AG04450 (cell line): Measurements from ENCODE around the gene VWA3A. TPM values are rescaled to one million over a fixed set of nuclear protein-coding genes. Genes with fewer than 3 reads are reported as not detected.

Experiments
- CTCF ChIA-PET: fragments of 300-600, 350-600 bp; formaldehyde crosslinking; extraction: SDS; loops from one replicate; lab custom pipeline; 2022; ENCODE audit warnings: antibody characterized with exemption, inconsistent platforms; lab: Charles Lee
- POLR2A ChIA-PET: fragments of 350-600 bp; formaldehyde crosslinking; extraction: SDS; loops from one replicate; lab custom pipeline; 2021; ENCODE audit warnings: antibody characterized with exemption, inconsistent platforms; lab: Yijun Ruan, JAX
- DNase-seq: peaks from one replicate; pipeline ENCODE4 v3.0.0-alpha.2; 2011; ENCODE audit warnings: low read depth, low spot score
- H3K27ac ChIP-seq: one replicate; pipeline ENCODE4 v1.5.1; 2012; ENCODE audit warnings: low read depth, low read length, control low read depth
- H3K27me3 ChIP-seq: one replicate; pipeline ENCODE4 v1.6.0; 2012; ENCODE audit warnings: low read length; ENCODE audit not compliant: control insufficient read depth, insufficient read depth
- H3K4me3 ChIP-seq: 2 replicates; pipeline ENCODE4 v1.5.1; 2011; ENCODE audit warnings: mild to moderate bottlenecking, low read depth, low read length, control low read depth
- H3K9me3 ChIP-seq: 2 replicates; pipeline ENCODE4 v1.5.1; 2012; ENCODE audit warnings: low read length; ENCODE audit not compliant: control insufficient read depth, insufficient read depth
- polyA plus RNA-seq: library from polyadenylated mRNA; depleted of rRNA; stranded (reverse); fragments of >200 nt; gene quantifications from 2 replicates; pipeline ENCODE4 v1.2.3, GENCODE V29; 2011
- TF ChIP-seq, protein P1 (sequence below): IDR thresholded peaks from 2 replicates; pipeline ENCODE4 v1.5.1; 2011; ENCODE audit warnings: low read depth, low read length, control low read depth, inconsistent platforms

VWA3A gene
- polyA plus RNA-seq, 1 experiment: not detected

GRCh38 chr16:22053921-22054341 lies 38.4 kb upstream of the VWA3A start:
- DNase-seq: no peak
- no peaks in the 10 kb centered on the region for H3K9me3 ChIP-seq
- TF ChIP-seq, protein P1, sequence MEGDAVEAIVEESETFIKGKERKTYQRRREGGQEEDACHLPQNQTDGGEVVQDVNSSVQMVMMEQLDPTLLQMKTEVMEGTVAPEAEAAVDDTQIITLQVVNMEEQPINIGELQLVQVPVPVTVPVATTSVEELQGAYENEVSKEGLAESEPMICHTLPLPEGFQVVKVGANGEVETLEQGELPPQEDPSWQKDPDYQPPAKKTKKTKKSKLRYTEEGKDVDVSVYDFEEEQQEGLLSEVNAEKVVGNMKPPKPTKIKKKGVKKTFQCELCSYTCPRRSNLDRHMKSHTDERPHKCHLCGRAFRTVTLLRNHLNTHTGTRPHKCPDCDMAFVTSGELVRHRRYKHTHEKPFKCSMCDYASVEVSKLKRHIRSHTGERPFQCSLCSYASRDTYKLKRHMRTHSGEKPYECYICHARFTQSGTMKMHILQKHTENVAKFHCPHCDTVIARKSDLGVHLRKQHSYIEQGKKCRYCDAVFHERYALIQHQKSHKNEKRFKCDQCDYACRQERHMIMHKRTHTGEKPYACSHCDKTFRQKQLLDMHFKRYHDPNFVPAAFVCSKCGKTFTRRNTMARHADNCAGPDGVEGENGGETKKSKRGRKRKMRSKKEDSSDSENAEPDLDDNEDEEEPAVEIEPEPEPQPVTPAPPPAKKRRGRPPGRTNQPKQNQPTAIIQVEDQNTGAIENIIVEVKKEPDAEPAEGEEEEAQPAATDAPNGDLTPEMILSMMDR: no peak
- H3K27ac ChIP-seq: no peak overlapping the region
- H3K27me3 ChIP-seq: no peaks in the 10 kb centered on the region
- H3K4me3 ChIP-seq: no peak overlapping the region
- ChIA-PET POLR2A (no interaction called here), CTCF (interaction anchor here (1.0 kb wide), 1 partner anchor 24 kb away, joined by 4 read pairs; no protein-coding TSS in a partner anchor)

- CTCF ChIA-PET: interaction anchor here (1.3 to 5.5 kb wide), 2 partner anchors 10 to 23 kb away, joined by 4 to 46 read pairs; no protein-coding TSS in a partner anchor
- no peaks in the 10 kb centered on the region for H3K27me3 ChIP-seq
- no peak for DNase-seq
- no peaks in the 10 kb centered on the region for H3K9me3 ChIP-seq
- TF ChIP-seq, protein P1: no peak
- no peak overlapping the region for H3K4me3 ChIP-seq
- no peak overlapping the region for H3K27ac ChIP-seq
- POLR2A ChIA-PET: no interaction called here
These were observed 37.3 kb upstream of the VWA3A start for GRCh38 chr16:22054847-22055590.

- TF ChIP-seq, protein P1: no peak
- Histone ChIP-seq H3K9me3 (no peaks in the 10 kb centered on the region), H3K4me3 (no peak overlapping the region), H3K27me3 (no peaks in the 10 kb centered on the region), H3K27ac (no peak overlapping the region)
- ChIA-PET CTCF (interaction anchor here (1.3 to 5.5 kb wide), 2 partner anchors 10 to 22 kb away, joined by 4 to 46 read pairs; no protein-coding TSS in a partner anchor), POLR2A (no interaction called here)
- DNase-seq: no peak
These were observed 36.5 kb upstream of the VWA3A start for GRCh38 chr16:22055881-22056280.

GRCh38 chr16:22063888-22064467 lies 28.4 kb upstream of the VWA3A start:
- ChIA-PET POLR2A (interaction anchor here (0.9 kb wide), 1 partner anchor 55 kb away, joined by 3 read pairs; no protein-coding TSS in a partner anchor), CTCF (interaction anchor here (1.0 to 6.5 kb wide), 2 partner anchors 13 to 63 kb away, joined by 3 to 86 read pairs; partner anchors contain the start of gene PDZD9)
- no peaks in the 10 kb centered on the region for H3K27me3 ChIP-seq
- H3K27ac ChIP-seq: no peak overlapping the region
- H3K4me3 ChIP-seq: no peak overlapping the region
- peaks cover 6% of the 10 kb centered on the region; the same call in 1 of the 2 replicates for H3K9me3 ChIP-seq
- TF ChIP-seq, protein P1: no peak
- DNase-seq: no peak
